GM23338 (cell line): Measurements from ENCODE around the gene LFNG.

Experiments used
- CREB1 ChIP-seq: fragments of 250-450 bp; sonication (Bioruptor Pico); IDR thresholded peaks from 2 replicates; pipeline ENCODE4 v1.5.0; 2020; ENCODE audit warnings: low read depth, mild to moderate bottlenecking, moderate library complexity
- EZH2 ChIP-seq: fragments of 200-600 bp; sonication (generic); IDR thresholded peaks from one replicate; pipeline ENCODE4 v1.8.0; 2017; ENCODE audit warnings: antibody characterized with exemption, mild to moderate bottlenecking, low read depth; ENCODE audit not compliant: unreplicated experiment
- EZH2phosphoT487 ChIP-seq: fragments of 200-600 bp; sonication (generic); IDR thresholded peaks from one replicate; pipeline ENCODE4 v1.8.1; 2018; ENCODE audit warnings: antibody characterized with exemption; ENCODE audit not compliant: unreplicated experiment
- JUNB ChIP-seq: IDR thresholded peaks from one replicate; pipeline ENCODE4 v1.6.1; 2016; ENCODE audit warnings: antibody characterized with exemption; ENCODE audit not compliant: unreplicated experiment
- NANOG ChIP-seq: IDR thresholded peaks from 2 replicates; pipeline ENCODE4 v1.6.1; 2016; ENCODE audit warnings: antibody characterized with exemption, borderline replicate concordance
- POLR2AphosphoS5 ChIP-seq: IDR thresholded peaks from 2 replicates; pipeline ENCODE4 v1.6.1; 2016; ENCODE audit warnings: antibody characterized with exemption, low read depth
- ZNF114 ChIP-seq: fragments of 250-450 bp; sonication (Bioruptor Pico); IDR thresholded peaks from 2 replicates; pipeline ENCODE4 v1.5.0; 2020; ENCODE audit warnings: mild to moderate bottlenecking, moderate library complexity
- ZNF331 ChIP-seq: fragments of 250-450 bp; sonication (Bioruptor Pico); IDR thresholded peaks from 2 replicates; pipeline ENCODE4 v1.5.0; 2020; ENCODE audit warnings: low read depth, mild to moderate bottlenecking, moderate library complexity
- TF ChIP-seq, protein P1 (sequence below), 2 experiments: fragments of 200-600 bp in 1 of 2; sonication (generic) in 1 of 2; conservative IDR thresholded peaks; 2 replicates each; pipeline versions ENCODE4 v1.5.1 to v1.6.1; 2016 to 2017; ENCODE audit warnings: antibody characterized with exemption in 2 of 2, low read depth in 2 of 2, mild to moderate bottlenecking in 2 of 2, moderate library complexity in 1 of 2
- TF ChIP-seq, protein P2 (sequence below): IDR thresholded peaks from one replicate; pipeline ENCODE4 v1.6.1; 2018; ENCODE audit warnings: antibody characterized with exemption; ENCODE audit not compliant: unreplicated experiment

DNA sequence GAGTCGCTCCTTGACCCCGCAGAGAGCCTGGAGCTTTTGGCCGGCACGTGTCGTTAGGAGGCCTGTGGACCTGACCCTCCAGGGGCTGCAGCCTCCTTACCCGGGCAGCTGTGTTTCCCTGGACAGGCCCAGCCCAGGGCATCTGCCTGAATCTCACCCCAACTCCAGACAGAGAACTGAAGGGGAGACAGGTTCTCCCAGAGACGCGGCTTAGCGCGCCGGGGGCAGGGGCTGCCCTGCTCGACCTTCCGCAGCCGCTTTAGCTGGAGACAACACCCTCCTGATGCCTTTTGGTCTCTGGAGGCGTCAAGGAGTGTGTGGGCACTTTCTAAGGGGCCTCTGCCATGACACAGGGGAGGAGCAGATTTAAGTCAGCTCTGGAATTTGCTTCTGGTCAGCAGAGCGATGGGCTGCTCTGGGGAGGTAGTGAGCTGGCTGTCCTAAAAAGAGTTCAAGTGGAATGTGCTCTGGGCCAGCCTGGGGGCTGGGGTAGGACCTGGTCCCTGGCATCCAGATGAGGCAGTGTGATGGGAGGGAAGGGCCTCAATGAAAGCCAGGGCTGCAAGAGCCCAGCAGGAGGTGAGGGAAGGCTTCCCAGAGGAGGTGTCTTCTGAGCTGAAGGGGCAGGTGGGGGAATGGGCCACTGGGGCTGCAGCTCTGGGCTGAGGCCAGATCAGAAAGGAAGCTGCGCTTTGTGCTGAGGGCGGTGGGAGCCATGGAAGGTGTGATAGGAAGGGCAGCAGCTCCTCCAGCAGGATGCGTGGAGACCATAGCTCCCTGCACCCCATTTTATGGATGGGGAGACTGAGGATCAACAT lies 49.2 kb upstream of the LFNG start:
- TF ChIP-seq, protein P1, sequence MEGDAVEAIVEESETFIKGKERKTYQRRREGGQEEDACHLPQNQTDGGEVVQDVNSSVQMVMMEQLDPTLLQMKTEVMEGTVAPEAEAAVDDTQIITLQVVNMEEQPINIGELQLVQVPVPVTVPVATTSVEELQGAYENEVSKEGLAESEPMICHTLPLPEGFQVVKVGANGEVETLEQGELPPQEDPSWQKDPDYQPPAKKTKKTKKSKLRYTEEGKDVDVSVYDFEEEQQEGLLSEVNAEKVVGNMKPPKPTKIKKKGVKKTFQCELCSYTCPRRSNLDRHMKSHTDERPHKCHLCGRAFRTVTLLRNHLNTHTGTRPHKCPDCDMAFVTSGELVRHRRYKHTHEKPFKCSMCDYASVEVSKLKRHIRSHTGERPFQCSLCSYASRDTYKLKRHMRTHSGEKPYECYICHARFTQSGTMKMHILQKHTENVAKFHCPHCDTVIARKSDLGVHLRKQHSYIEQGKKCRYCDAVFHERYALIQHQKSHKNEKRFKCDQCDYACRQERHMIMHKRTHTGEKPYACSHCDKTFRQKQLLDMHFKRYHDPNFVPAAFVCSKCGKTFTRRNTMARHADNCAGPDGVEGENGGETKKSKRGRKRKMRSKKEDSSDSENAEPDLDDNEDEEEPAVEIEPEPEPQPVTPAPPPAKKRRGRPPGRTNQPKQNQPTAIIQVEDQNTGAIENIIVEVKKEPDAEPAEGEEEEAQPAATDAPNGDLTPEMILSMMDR (conservative IDR thresholded peaks at IDR 0.05; ENCODE audit: low read depth in 2 of 2), result no peak
- TF ChIP-seq, protein P2, sequence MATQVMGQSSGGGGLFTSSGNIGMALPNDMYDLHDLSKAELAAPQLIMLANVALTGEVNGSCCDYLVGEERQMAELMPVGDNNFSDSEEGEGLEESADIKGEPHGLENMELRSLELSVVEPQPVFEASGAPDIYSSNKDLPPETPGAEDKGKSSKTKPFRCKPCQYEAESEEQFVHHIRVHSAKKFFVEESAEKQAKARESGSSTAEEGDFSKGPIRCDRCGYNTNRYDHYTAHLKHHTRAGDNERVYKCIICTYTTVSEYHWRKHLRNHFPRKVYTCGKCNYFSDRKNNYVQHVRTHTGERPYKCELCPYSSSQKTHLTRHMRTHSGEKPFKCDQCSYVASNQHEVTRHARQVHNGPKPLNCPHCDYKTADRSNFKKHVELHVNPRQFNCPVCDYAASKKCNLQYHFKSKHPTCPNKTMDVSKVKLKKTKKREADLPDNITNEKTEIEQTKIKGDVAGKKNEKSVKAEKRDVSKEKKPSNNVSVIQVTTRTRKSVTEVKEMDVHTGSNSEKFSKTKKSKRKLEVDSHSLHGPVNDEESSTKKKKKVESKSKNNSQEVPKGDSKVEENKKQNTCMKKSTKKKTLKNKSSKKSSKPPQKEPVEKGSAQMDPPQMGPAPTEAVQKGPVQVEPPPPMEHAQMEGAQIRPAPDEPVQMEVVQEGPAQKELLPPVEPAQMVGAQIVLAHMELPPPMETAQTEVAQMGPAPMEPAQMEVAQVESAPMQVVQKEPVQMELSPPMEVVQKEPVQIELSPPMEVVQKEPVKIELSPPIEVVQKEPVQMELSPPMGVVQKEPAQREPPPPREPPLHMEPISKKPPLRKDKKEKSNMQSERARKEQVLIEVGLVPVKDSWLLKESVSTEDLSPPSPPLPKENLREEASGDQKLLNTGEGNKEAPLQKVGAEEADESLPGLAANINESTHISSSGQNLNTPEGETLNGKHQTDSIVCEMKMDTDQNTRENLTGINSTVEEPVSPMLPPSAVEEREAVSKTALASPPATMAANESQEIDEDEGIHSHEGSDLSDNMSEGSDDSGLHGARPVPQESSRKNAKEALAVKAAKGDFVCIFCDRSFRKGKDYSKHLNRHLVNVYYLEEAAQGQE, result no peak
- TF ChIP-seq POLR2AphosphoS5 (no peak), EZH2 (no peak), CREB1 (no peak), EZH2phosphoT487 (no peak), NANOG (no peak), ZNF114 (CRISPR knock-in tag) (no peak), JUNB (no peak), ZNF331 (CRISPR knock-in tag) (no peak)
